Endothelial cell of hepatic sinusoid (primary cell): ENCODE data around the gene MTMR1.

ENCODE experiments used
- in situ Hi-C: cut with HindIII; loops from 2 replicates; pipeline ENCODE4 v1.10.0; 2017; ENCODE audit warnings: low sequenced_read_pairs

Gene MTMR1

DNA sequence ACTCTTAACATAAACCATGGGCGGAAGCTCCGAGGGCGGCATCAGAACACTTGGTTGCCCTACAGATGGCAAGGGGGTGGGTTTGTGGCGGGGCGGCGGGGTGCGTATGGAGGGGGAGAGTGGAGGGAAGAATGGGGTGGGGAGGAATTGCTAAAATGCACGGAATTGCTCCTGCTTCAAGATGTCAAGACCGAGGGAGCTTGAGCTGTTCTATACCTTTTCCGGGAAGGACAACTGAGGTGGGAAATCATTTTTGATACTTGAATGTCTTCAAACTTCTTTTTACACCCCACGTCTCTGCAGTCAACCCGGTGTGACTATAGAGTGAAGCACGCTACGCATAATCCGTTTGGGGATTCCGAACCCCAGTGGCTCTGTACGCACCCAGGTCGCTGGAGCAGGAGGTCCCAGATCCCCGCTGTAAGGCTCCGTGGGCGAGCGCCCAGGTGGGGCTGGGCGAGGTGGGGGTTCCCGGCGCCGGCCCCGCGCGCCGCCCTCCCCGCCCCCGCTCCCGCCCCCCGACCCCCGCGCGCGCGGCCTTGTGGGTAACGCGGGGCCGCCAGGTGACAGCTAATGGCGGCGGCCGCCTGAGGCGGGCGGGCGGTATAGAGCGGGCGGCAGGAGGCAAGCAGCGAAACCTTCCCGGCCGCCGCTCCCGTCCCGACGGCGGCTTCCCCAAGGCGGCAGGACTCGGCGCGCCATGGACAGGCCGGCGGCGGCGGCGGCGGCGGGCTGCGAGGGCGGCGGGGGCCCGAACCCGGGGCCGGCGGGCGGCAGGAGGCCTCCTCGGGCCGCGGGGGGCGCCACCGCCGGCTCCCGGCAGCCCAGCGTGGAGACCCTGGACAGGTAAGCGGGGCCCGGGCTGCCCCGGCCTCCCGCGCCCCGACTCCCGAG, at the start of gene MTMR1:
MTMR1 (plus strand) TSS at position 566 of the 894 bp plus-strand sequence; CDS start at position 701, 135 bp downstream.
- in situ Hi-C loops: no loop called here

DNA sequence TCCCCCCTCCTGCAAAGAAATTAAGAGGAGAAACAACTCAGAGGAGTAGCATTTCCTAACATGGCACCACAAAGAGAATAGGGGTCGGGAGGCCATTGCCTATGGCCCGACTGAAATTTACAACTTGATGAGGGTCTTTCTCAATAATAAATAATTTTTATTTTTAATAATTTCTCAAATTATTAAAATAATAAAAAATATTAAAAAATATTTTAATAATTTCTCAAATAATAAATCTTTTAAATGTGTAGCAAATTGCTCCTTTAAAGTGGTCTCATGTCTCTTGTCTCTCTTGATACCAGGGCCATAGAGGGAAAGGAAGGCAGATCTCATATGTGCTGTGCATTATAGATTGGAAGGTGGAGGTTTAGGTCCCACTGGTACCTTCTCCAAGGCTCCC, 49.2 kb upstream of the MTMR1 start:
- in situ Hi-C loops: no loop called here

DNA sequence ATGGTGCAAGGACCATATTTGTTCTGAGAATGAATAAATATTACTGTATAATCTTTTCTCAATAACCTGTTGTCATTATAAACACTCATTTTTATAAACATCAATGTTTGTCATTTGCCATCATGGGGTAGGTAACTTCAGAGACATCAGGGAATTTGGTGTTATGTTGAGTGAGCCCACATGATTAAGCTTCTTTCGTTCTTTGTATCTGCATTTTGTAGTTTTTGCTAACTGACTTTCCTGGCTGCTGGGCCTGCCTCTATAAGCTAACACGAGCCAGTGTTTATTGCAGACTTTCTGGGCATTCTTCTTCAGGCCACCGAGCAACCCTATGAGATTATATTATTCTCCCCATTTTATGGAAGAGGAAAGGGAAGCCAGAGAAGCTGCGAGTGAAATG, 48.8 kb upstream of the MTMR1 start:
- in situ Hi-C loops: no loop called here

DNA sequence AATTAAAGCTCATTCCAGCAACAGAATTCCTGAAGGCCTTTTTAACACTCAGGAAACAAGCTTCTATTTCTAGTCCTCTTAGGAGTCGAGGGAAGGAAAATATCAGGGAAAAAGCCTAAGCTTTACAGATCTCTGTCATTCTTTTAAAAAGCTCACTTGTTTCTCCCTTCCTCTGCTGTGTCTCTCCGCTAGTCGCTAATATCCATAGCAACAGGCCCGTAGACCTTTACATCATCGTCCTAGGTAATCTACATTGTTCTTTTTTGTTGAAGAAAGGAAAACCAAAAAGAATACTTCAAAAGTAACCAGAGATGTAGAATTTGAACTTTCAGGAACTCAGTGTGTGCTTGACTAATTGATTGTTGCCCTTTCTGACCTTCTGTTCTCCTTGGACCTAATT, 45.9 kb upstream of the MTMR1 start:
- in situ Hi-C loops: loop anchor here (5.0 kb wide), 1 partner anchor 65 kb away; no protein-coding TSS in a partner anchor

DNA sequence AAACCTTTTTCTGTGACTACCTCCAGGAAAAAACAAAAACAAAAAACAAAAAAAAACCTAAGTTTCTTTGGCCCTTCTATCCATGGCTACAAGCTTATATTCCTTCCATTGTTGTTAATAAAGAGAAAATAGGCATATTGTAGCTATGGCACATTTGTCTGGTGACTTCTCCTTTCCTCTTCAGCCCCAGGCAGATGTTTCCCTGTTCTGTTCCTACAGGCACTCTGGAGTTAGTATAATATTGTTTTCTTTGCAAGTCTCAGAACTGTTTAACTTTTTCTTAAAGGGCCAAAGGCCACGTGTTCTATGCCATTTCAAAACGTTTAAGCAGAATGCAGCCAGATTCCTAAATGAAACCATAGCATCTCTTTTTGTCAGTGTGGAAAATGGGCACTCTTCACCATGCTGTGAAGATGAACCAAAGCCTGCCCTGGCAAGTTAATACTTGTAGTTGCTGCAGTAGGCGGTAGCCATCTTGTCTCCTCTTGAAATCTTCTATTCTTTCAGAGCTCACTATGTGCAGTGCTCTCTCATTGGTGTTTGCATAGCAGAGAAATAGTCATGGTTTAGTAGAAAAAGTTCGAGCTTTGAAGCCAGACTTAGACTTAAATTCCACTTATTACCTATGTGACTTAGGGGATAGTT, 44.8 kb upstream of the MTMR1 start:
- in situ Hi-C loops: loop anchor here (5.0 kb wide), 1 partner anchor 64 kb away; no protein-coding TSS in a partner anchor

DNA sequence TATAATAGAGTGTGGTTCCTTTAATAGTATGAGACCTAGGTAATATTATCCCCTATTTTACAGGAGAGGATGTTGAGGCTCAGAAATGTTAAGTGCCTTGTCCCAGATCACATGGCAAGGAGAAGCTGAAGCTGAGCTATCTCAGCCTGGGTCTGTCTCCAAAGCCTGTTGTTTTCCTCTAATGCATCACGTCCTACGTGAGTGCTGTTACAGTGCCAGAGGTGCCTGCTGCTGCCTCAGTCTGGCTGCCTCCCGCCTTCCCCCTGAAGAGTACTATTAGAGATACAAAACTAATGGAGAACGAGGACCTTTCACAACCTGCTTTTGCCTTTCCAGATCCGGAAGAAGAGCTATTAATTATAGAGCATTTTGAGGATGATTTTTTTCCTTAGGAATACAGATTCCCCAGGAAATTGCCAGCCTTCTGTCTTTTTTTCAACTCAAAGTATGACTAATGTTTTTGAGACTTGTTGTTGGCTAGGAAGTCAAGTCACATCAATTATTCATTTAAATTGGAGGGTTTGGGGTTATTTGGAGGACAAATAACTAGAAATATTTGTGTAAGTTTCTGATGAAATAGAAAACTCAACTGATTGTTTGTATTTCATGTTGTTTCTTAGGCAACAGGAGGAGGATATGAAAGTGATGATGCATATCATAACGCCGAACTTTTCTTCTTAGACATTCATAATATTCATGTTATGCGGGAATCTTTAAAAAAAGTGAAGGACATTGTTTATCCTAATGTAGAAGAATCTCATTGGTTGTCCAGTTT, 43.9 kb upstream of the MTMR1 start:
- in situ Hi-C loops: loop anchor here (5.0 kb wide), 1 partner anchor 63 kb away; no protein-coding TSS in a partner anchor

DNA sequence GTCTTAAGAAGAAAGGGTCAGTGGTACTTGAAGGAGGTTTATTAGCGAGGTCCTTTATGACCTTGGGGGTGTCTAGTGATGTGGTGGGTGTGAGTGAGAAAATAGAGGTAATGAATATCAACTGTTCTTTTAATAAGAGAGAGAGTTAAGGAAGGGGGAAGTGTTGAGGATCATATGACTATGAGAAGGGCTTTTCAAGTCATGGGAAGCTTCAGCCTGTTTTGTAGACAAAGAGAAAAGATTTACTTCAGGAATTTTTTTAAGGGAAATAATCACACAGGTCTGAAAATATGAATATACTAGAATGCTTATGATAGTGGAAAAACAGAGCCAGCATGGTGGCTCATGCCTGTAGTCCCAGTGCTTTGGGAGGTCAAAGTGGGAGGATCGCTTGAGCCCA, 41.3 kb upstream of the MTMR1 start:
- in situ Hi-C loops: no loop called here

DNA sequence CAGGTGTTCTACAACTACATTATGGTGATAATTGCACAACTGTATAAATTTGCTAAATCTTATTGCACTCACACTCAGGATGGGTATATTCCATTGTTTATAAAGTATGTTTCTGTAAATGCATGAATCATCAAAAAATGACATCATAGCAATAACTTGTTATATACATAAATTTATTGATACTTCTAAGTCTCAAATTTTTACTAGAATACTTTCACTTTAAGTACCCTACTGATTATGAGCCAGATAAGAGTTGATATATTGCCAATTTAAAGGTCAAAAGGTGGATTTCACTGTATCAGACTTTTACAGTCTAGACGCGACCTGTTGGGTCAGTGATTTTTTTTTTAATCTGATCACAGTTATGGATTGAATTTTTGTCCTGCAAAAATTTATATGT, 37.4 kb upstream of the MTMR1 start:
- in situ Hi-C loops: no loop called here

DNA sequence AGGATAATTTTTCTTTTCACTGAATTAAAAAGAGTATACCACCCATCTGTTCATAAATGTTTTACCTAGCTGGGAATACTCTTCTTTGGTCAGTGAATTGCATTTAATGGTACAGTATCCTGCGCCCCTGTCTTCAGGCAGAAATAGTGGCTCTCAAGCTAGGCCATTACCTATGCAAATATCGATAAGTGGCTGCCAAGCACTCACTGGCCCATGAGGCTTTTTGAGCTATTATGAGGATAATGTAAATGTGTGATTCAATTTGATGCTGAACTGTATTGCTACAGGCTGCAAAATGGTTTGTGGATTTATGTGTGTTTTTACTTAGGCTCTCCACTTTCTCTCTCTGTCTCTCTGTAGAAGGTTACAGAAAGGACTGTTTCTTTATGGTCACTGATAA, 30.1 kb upstream of the MTMR1 start:
- in situ Hi-C loops: no loop called here

DNA sequence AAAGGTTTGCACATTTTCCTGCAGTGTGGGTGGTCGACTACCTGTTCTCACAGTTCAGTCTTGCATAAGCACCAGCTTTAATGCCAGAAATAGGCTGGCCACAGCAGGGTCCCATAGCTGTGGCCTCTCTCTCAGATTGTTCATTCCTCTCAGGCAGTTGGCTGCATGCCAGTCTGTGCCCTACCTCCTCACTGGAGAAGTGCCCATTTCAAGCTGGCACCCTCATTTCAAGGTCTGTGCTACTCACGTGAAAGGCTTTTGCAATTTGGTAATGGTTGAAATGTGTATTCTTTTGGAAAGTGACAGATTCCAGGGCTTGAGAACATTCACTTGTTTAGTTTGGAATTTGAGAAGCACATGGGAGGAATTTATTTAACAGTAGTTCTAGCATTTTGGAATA, 28.9 kb upstream of the MTMR1 start:
- in situ Hi-C loops: no loop called here

DNA sequence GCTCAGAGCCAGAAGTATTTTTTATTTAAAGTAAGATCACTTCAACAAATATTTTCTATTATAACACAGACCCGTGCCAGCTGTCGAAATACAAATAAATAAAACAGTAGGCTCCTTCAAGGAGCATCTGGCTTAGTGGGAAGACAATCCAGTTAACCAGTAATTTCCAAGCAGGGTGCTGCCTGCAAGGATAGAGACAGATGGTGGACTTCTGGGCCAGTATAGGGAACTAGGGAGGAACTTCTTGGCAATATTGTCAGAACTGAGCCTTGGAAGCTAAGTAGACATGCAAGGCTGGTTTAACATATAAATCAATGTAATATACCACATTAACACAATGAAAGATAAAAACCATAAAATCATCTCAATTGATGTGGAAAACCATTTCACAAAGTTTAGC, 17.0 kb upstream of the MTMR1 start:
- in situ Hi-C loops: no loop called here

DNA sequence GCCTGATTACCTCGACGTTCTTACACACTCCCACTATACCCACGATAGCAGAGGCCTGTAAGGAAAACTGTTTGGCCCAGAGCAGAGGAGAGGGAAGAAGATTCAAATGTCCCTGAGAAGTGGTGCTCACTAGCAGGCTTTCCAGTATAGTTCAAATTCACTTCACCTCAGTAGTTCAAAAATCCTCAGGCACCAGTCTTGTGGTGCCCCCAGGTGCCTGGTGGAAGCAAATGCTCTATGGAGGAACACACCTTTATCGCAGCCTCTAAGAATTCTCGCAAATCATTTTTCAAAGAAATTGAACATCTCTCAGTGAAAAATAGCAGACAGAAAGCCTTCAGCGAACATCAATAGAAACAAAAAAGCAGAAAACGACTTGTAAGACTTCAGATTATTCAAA, 12.2 kb upstream of the MTMR1 start:
- in situ Hi-C loops: no loop called here

DNA sequence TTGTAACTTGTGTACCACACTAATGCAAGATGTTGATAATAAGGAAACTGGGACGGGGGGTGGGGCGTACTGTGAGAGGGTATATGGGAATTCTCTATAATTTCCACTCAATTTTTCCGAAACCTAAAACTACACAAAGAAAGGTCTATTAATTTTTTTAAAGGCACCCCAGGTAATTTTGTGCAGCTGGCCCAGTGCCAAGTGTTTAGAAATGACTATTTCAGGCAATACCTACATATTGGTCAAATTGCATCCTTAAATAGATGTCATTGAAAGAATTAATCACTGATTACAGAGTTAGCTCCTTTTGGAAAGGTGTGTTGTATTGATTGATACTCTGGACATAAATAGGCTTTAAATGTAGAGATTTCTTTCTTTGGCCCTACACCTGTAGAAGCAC, 10.1 kb upstream of the MTMR1 start:
- in situ Hi-C loops: no loop called here

DNA sequence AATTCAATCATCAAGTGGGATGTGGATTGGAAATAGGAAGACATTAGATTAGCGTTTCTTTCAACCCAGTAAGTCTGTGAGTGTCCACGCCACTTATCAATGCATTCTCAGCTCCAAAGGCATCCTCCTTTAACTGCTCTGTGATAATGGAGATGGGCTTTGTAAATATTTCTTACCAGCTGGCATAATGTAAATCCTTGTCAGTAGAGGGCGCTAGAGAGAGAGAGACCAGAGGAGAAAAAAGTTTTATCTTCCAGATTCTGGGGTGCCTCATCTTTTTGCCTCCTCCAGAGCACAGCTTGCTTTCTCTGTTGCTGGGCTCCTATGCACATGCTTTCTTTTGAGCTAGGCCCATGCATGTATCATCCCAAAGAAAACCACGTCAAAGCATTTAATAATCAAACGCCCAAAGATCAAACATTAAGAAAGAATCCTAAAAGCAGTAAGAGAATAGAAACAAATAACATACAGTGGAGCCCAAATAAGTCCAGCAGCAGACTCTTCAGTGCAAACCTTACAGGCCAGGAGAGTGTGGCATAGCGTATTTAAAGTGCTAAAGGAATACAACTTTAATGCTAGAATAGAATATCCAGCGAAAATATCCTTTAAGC, 9.6 kb upstream of the MTMR1 start:
- in situ Hi-C loops: no loop called here

DNA sequence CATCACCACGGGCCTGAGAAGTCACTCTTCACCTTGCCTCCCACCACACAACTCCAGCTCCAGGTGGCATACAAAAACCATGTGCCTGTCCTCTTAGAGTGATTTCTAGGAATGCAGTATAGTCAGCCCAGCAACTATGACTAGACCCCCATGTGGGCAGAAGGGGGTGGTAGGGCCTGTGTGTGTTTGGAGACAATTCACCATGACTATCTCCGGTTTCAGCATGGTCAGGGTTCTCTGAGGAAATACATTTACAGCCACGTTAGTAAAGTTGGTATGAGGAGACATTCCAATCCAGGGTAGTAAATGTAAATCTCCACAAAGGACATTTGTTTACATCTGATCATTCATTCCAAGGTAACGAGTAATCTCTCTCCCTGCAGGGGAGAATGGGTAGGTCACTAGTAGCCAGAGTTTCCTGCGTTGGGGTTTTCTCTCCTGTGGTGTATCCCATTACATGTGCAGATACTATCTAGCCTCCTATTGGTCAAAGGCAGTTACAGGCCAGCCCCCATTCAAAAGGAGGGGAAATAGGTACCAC, 4.2 kb upstream of the MTMR1 start:
- in situ Hi-C loops: no loop called here

DNA sequence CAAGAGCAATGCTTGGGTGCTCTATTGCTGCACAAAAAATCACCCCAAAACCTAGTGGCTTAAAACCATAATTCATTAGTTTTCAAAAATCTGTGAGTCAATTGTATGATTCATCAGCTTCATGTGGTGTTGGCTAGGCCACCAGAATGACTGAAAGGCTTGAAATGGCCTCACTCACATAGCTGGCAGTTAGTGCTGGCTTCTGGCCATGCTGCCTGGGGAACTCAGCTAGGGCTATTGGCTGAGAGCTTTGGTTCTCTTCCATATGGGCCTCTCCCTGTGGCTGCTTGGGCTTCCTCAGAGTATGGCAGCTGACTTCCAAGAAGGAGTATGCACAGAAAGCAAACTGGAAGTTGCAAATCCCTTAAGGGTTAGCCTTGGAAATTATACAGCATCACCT, 3.1 kb upstream of the MTMR1 start:
- in situ Hi-C loops: no loop called here

DNA sequence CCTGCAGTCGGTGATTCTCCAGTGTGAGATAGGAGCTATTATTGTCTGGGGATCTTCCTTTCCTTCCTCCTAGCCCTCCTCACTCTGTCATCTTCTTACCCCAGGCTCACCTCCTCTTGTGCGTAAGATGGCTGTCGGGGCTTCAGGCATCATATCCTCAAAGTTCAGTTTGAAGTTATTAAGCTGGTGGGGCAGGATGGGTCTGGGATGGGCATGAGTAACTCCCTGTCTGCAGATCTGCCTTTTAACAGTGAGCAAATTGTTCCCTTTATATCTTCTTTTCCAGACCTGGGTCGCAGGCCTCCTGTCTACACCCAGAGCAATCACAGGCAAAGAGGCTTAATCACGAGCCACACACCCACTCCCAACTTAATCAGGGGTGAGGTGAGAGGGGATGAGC, 900 bp upstream of the MTMR1 start:
- in situ Hi-C loops: no loop called here

DNA sequence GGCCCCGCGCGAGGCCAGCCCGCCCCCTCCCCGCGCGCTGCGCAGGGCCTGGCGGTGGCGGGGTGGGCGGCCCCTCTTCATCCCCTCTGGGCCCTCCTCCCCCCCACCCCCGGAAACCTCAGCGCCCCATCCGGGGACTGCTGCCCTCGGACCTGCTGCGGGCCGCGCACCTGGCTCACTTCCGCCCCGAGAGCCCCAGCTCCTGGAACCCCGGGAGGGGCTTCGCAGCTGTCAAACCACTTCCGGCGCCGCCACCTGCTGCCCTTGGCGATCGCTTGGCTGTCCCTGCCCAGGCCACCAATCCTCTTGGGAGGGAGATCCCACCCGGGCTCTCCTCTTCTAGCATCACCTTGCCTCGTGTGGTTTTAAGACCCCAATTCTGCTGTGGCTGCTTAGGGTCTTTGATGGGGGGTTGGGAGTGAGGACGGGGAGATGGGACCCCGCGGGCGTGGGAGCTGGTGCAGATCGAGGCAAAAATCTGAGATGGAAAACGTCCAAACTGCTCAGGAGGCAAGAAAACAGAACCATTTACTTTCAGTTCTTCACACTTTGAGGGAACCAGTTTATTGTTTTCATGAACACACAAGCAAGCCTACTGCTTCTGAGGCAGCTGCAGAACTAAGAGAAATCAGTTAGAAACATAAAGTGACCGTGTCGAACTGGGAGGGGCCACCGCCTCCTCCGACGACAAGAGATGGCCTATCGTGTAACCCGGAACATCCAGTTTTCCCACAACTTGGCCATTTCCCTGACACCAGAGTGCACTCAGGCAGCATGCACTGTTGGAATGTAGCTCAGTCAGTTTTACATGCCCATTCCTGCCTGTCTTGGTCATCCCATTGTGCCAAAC, 754 bp downstream of the MTMR1 start:
- in situ Hi-C loops: no loop called here

DNA sequence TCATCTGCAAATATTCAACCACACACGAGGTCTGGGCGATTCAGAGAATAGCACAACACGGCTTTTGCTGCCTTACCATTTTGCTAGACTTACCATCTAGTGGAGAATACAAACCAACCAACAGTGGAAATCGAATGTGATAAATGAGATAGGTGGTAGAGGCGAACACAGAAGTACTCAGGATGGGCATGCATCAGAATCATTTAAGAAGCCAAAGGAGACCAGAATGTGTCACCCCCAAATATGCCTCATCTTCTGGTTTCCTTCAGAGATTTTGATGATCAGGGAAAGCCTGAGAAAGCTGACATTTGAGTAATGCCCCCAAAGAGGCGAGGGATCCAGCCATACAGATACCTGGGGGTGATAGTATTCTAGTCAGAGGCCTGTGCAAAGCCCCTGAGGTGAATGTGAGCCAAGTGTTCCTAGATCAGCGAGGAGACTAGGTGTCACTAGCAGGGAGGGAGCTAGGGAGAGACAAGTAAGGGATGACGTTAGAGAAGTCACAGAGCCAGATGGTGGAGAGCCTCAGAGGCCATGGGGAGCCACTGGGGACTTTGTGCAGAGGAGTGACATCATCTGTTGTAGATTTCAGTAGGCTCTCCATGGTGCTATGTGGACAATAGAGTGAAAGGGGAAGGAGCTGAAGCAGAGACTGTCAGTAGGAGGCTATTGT, 1.7 kb downstream of the MTMR1 start:
- in situ Hi-C loops: no loop called here
